GM19351 (cell line): ENCODE results near the gene GABRE.

ENCODE experiments used
- ATAC-seq: cut with Tn5 transposase; IDR thresholded peaks from one replicate; pipeline ENCODE4 v1.9.1; 2021; ENCODE audit warnings: mild to moderate bottlenecking, moderate library complexity; ENCODE audit not compliant: unreplicated experiment

The GABRE gene, protein sequence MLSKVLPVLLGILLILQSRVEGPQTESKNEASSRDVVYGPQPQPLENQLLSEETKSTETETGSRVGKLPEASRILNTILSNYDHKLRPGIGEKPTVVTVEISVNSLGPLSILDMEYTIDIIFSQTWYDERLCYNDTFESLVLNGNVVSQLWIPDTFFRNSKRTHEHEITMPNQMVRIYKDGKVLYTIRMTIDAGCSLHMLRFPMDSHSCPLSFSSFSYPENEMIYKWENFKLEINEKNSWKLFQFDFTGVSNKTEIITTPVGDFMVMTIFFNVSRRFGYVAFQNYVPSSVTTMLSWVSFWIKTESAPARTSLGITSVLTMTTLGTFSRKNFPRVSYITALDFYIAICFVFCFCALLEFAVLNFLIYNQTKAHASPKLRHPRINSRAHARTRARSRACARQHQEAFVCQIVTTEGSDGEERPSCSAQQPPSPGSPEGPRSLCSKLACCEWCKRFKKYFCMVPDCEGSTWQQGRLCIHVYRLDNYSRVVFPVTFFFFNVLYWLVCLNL

DNA sequence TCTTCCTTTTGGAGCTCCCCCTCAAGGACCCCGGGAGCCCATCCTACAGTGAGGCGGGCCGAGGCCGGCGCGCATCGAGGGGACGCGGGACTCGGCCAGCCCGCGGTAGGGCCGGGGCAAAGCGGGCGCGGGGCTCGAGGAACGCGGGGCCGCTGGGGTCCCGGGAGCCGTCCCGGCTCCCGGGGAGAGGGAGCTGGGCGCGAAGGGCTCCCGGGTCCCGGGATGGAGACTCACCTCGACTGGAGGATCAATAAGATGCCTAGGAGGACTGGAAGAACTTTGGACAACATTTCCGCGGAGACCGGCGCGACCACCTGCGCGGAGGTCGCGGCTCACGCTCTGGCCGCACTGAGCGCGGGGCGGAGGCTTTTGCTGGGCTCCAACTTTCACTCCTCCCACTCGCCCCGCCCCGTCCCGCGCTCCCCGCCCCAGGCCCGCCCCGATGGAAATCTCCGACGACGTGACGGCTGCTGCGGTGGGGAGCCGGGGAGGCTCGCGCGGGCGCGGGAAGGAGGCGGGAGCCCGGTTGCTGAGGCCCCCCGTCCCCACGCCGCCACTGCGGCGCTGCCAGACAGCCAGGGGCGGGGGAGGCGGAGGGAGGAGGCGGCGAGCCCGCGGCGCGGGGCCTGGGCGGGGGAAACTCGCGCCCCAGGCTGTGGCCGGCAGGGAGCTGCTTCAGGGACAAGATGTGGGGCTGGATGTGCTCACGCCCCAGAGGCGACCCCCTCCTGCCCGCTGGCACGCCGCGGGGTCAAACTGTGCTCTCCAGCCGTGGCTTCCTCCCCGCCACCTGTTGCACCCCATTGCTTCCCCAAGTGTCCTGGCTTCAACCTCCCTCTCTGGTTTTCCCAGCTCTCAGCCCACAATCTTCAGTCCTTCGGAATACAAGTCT lies at the start of gene GABRE:
TSS of gene GABRE (minus strand) at position 341 of the 892 bp plus-strand sequence. CDS start at position 290, 51 bp downstream.
- no peak for ATAC-seq

DNA sequence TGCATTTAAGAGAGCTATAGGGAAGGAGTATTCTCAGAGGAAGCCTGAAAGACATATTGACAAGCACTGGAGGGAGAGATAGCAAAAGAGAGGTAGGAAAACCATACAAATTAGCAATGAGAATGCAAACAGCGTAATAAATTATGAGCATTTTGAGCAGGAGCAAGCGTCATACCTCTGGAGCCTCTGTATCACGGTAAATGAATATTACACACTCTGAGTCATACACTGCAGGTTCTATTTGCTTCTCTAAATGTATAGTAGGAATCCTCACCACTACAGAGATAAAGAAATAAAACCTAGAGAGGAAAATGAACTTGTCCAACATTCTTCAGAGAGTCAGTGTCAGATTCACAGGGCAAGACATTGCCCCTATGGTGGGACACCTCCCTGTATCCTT lies 46.4 kb upstream of the GABRE start:
- ATAC-seq = no peak

DNA sequence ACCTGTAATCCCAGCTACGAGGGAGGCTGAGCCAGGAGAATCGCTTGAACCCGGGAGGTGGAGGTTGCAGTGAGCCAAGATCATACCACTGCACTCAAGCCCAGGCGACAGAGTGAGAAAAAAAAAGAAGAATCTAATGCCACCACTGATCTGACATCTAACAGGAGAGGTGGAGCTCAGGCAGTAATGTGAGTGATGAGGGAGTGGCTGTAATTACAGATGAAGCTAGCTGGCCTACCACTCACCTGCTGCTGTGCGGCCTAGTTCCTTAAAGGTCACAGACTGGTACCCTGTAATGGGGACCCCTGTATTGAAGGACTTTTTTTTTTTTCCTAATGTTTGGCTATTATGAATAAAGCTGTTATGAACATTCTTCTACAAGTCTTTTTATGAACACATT lies 25.3 kb upstream of the GABRE start:
- ATAC-seq = no peak

DNA sequence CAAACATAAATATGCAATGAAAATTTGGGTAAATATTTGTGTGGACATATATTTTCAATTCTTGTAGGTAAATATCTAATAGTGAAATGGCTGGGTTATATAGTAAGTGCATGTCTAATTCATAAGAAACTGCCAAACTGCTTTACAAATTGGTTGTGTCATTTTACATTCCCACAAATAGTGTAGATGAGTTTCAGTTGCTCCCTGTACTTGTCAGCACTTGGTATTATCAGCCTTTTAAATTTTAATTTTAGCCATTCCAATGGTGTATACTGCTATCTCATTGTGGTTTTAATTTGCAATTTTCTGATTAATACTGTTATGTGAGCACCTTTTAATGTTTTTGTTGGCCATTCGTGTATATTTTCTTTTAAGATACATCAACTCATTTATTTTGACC lies 23.1 kb upstream of the GABRE start:
- no peak for ATAC-seq

DNA sequence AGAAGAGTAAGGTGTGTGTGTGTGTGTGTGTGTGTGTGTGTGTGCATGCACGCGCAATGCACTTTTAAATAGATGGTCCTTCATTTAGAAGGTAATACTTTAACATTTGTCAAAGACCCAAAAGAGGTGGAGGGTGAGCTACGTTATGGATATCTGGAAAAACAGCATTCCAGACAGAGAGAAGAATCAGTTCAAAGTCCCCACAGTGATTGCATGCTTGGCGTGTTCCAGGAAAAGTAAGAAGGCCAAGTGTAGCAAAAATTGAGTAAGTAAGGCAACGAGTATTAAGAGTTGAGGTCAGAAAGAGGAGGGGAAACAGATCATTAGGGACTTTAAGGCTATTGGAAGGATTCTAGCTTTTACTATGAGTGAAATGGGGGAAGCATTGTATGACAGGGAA lies 21.9 kb upstream of the GABRE start:
- ATAC-seq = no peak

DNA sequence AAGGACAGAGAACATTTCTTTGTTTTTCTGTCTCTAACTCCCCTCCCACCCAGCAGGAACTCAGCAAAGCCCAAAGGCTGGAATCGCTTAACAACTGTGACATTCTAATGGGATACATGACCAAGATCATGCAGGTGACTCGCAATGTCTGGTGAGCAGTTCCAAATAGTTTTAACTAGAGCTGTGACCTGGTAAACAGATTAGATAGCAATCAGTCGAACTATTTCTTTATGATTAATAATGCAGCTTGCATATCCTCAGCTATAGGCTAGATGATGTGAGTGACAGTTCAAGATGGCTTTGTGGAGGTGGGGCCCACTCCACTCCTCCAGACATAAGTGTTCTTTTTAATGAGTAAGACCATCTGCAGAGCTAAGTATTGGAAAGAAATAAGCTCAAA lies 20.0 kb upstream of the GABRE start:
- ATAC-seq = no peak

DNA sequence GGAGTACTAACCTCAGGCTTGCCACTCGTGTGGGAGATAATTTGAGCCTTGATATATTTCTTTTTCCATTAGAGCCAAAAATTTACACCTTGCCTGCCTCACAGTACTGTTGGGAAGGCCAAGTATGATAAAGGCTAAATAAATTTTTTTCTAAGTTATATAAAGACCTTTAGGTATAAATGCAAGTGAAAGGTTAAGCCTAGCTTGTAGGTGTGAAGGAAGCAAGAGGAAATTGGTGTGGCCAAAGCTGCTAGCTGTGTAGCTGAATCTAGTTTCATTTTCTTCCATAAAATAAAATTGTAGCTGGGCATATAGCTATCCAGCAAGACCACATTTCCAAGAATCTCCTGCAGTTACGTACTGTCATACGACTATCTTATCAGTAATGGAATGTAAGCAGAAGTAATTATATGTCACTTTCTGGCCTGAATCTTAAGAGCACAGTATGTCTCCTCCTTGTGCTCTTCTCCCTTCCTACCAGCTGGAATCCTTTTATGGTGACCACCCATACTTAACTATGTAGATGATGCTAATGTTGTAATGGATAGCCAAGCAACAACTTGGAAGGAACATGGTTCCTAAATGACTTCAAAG lies 14.3 kb upstream of the GABRE start:
- ATAC-seq = no peak

DNA sequence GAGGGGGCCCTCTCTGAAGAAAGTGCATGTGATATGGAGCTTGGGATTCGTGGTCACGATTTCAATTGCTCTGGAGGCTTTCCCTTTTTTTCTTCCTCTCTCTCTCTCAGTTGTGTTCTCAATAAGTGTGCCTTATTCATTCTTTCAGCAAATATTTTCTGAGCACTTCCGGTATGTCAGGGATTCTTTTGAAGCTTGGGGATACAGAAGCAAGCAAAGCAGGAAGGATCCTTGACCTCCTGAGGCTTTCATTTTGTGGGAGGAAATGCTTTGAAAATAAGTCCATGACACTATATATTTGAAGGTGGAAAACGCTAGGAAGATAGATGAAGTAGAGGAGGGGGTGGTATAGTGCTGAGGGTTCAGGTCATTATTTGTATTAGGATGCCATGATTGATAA lies 12.6 kb upstream of the GABRE start:
- no peak for ATAC-seq

DNA sequence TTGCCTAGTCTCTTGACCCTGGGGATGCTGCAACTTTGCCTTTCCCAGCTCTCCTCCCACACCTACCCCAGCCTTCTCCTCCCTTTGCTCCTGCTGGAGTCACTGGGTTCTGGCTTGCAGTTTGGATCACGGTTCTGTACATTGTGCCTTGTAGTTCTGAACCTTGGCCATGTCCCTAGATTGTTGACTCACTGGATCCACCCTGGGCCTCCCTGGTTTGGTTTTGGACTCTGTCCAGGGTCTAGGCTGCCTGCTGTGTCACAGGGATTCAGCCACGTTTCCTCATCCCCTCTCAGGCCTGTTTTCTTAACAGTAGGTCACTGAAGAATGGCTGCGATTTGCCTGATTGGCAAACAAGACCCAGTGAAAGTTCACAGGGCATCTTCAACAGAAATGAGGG lies 11.5 kb upstream of the GABRE start:
- ATAC-seq = no peak

DNA sequence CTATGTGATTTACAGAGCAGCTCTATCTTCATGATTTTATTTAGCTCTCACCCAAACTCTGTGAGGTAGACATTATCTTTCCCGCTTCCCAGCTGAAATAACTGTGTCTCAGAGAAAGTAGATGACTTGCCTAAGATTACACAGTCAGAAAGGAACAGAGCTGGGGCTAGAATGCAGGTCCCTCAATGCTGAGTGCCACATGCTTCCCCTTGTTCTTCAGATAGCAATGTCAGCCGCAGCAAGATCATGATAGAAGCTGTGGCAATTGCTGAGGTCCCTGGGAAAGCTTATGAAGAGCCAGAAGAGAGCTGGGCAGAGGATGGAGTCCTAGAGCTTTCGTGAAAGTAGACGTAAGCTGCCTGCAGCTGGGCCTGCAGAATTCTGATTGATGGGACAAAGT lies 11.1 kb upstream of the GABRE start:
- no peak for ATAC-seq

DNA sequence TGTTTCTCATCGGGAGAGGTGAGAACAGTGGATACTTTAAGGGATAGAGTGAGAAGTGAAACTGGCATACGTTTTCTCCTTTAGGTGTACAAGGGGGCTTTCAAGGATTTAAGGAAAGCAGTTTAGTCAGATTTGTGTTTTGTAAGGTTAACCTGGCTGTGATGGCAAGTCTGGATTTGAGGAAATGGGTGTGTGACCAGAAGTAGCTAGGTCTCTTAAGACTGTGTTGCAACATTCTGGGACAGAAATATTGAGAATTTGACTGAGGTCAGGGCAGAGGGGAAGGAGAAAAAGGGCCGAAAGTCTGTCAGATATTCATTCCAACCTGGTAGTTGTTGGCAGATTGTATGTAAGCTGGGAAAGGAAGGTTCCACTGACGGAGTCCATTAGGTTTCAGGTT lies 10.4 kb upstream of the GABRE start:
- ATAC-seq = no peak

DNA sequence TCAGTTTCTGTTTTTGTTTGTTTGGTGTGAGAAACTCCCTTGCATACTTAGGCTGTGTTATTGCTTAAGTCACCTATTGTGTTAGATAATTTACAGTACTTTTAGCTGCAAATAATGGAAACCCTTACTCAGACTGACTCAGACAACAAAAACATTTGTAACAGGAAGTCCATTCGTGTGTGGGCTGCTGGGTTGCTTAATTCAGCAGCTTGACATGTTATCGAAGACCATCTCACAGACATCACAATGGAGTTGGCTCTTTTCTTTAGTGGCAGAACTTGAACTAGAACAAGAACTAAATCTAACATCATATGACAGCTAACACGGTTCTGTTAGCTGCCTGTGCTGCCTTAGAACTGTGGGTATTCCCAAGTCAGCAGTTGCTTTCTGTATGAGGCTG lies 9.9 kb upstream of the GABRE start:
- no peak for ATAC-seq

DNA sequence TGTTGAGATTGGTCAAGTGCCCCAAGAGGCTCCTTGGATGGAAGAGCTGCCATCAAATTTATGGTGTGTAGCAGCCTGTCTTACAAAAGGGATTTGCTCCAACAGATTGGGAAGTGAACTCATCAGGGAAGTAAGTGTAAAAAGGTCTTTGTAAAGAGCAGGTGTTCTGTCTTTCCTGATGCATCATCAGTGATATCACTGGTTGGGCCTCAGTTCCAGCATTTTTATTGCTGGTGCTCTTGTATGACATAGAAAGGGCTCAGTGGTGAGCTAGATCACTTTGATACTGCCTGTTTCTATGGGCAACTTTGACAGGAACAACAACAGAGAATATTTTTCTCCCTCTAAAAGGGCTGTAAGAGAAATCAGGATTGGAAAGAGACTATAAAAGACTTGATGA lies 8.7 kb upstream of the GABRE start:
- ATAC-seq = no peak

DNA sequence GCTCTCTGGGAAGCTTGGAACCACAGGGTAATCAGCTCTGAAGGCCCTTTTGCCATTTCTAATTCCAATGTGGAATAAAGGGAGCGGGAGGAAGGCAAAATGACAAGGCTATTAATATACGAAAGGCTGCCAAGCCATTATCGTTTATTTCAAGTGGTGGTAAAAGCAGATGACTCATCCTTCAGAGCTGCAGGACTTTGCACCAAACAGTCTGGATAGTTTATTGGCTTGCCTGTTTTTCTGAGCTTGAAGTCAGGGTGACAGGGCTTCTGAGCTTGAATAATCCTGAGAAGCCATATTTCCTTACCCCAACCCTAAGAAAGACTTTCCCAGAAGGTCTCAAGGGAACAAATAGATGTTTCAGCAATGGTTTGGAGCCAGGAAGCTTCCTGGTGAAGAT lies 7.7 kb upstream of the GABRE start:
- ATAC-seq = no peak

DNA sequence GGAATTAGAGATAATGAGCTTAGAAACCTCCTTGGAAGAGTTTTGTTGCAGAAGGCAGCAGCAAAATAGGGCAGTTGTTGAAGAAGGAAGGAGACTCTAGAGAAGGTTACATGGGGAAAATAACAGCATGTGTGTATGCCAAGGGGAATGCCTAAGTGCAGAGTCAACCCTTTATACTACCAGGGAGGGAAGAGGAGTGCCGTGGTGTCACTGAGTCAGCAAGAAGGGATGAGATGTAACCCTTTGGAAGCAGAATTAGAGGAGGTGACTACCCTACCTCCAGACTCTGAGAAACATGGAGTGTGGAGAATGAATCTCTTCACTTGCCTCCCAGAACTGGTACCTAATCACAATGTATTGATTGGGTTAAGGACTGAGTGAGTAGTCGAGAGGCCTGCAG lies 6.7 kb upstream of the GABRE start:
- no peak for ATAC-seq

DNA sequence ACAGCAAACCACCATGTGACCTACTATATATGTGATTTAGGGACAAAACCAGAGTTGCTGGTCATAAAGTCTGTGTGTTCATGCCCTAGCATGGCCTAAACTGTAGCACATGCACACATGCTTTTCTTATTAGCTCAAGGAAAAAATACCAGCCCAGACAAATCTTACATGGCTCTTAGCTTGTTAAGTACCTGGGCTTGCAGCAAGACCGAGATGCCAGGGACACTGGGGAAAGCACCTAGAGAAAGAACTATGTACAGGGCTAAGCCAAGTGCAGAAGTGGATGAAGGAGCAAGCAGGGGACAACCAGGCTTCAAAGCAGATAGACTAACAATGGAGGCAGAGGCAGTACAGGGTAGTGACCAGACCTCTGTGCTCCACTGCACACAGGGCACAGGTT lies 3.4 kb upstream of the GABRE start:
- no peak for ATAC-seq

DNA sequence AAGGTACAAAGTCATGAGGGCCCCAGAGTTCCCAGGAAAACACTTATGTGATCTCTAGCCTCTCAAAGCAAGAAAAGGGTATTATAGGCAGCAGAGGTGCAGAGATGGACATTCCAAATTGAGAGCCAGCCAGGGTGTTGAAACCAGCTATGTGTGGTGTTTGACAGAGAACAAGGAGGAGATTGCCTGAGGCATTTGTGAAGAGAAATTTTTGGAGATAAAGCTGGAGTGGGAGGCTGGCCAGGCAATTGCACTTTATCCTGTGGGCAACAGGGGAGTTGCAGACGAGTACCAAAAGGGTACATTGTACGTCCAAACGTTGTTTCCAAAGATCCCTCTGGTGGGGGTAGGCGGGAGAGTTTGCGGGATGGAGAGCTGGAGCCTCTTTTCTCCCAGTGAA lies 2.5 kb upstream of the GABRE start:
- no peak for ATAC-seq

DNA sequence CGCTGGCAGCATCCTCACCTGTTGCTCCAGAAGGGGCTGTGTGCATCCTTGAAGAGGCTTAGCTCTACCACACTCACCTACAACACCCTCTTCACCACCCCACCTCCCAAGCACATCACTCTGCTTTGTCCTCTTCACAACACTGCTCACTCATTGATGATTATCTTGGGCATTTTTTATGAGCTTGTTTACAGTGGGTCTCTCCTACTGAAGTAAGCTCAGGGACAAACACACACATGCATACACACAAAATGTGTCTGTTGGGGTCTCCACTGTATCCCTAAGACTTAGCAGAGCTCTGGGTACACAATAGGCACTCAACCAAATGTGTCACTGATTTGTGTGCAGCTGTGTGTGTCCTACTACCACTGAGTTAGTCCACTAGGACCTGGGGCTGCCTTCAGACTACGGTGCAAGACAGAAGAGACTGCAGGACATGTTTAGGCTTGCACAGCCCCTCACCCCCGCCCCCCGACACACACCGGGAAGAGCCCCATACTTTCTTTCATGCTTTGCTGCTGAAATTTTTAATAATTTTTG lies 1.3 kb upstream of the GABRE start:
- ATAC-seq = no peak

DNA sequence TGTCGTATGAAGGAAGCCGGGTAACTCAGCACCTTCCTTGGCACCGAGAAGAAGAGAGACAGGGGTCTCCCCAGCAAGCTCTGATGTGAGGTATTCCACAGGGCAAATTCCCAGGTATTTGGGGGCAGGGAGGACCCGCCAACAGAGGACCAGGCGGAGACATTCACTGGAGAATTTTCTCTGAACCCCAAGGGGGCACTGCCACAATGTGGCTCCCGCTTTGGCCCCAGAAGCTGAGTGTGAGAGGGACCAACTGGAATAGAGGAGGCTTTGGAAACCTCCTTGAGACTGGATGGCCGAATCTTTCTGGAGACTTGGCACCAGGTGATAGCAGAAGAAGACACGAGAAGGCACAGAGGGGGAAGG lies 735 bp upstream of the GABRE start:
- ATAC-seq = no peak

DNA sequence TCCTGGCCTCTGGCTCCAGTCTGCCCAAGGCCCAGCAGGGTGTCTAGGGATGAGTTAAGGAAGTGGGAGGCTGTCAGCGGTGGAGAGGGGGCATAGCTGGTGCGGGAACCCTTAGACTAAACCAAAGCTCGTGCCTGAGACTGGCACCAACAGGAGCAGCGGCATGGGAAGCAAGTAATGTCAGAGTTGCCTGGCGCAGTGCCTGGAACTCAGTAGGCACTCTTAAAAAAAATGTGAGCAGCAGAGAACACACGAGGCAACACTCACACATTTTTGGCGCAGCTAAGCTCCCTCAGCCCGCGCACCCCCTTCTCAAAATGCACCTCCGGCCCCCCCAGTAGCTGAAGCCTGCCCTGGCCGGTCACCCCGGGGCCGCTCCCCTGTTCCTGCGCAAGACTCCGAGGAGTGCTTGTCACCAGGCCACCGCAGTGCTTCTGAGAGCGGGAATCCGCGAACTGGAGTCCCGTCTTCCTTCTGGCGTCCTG lies 583 bp downstream of the GABRE start:
- ATAC-seq = no peak

DNA sequence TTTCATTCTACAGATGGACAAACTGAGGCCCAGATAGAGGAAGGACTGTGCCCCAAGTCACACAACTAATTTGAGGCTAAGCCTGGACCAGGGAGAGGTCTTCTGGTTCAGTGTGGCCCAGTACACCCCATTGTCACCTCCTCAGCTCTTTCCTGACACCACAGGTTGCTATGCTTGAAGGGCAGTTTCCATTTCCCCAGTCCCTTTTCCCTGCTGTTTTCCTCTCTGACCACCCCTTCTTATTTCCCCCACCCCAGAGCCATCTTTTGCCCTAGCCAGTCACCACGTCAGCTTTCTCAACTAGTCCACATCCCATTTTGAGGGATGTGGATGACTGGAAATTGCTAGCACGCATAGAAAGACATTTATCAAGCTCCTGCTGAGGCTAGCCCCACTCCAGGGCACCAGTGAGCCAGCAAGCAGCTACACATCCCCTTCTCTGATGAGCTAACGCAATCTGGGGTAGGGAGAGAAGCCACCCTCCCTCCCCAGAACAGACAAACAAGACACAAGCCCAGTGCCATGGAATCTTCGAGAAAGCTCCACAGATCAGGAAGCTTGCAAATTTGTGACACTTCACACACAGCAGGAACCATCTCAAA lies 1.3 kb downstream of the GABRE start:
- no peak for ATAC-seq
